Endothelial cell of umbilical vein (primary cell): Measurements from ENCODE around the gene CRYBG3. TPM values are rescaled to one million over a fixed set of nuclear protein-coding genes. Genes with fewer than 3 reads are reported as not detected.

Experiments
- BruUV-seq: library from RNA; stranded (reverse); fragments of 400-500 nt; replicated peaks from 2 replicates; lab custom pipeline; 2021; lab: Mats Ljungman, UMichigan
- CTCF ChIA-PET: fragments of 300-600, 350-600 bp; sonication (Branson Sonifier 250); formaldehyde crosslinking; loops from one replicate; lab custom pipeline; 2021; ENCODE audit warnings: antibody characterized with exemption, inconsistent platforms; lab: Charles Lee
- POLR2A ChIA-PET: fragments of 300-600, 350-600 bp; sonication (Branson Sonifier 250); formaldehyde crosslinking; loops from one replicate; lab custom pipeline; 2021; ENCODE audit warnings: antibody characterized with exemption, inconsistent platforms; lab: Charles Lee
- DNase-seq: peaks from one replicate; pipeline ENCODE4 v3.0.0-alpha.2; 2011; ENCODE audit warnings: low read depth, low spot score
- FAIRE-seq: peaks from 2 replicates; lab custom pipeline; 2011; peaks lifted over from hg19 to GRCh38; lab: Jason Lieb, UNC
- H2AFZ ChIP-seq: 2 replicates; pipeline ENCODE4 v1.6.0; 2012; ENCODE audit warnings: low read depth, low read length, control low read depth, inconsistent platforms
- H3K27ac ChIP-seq: 2 replicates; pipeline ENCODE4 v1.5.1; 2011; ENCODE audit warnings: low read depth, mild to moderate bottlenecking, control low read depth, low read length, moderate library complexity; ENCODE audit not compliant: insufficient read depth
- H3K27me3 ChIP-seq, 2 experiments: 2 replicates each; pipeline versions ENCODE4 v1.6.0 to v1.6.1; 2011; ENCODE audit warnings: low read length in 2 of 2, mixed read lengths in 1 of 2; ENCODE audit not compliant: control insufficient read depth in 2 of 2, insufficient read depth in 2 of 2
- H3K36me3 ChIP-seq, 2 experiments: 2 replicates in 1 of 2; 3 replicates in 1 of 2; pipeline ENCODE4 v1.5.1; 2011; ENCODE audit warnings: low read length in 2 of 2, mild to moderate bottlenecking in 1 of 2, moderate library complexity in 1 of 2; ENCODE audit not compliant: control insufficient read depth in 2 of 2, insufficient read depth in 2 of 2; ENCODE audit errors: extremely low read depth in 1 of 2
- H3K4me1 ChIP-seq: 3 replicates; pipeline ENCODE4 v1.5.1; 2011; ENCODE audit warnings: mild to moderate bottlenecking, low read length; ENCODE audit not compliant: control insufficient read depth, insufficient read depth; ENCODE audit errors: extremely low read depth
- H3K4me2 ChIP-seq: 2 replicates; pipeline ENCODE4 v1.6.1; 2011; ENCODE audit warnings: low read length, control low read depth, mixed read lengths; ENCODE audit not compliant: insufficient read depth
- H3K4me3 ChIP-seq, 3 experiments: fragments of 200-600 bp in 1 of 3; sonication (generic), shearing (Covaris generic) in 1 of 3; replicated peaks in 1 of 3; 2 replicates each; pipeline ENCODE4 v1.5.1; 2011 to 2016; ENCODE audit warnings: control low read depth in 3 of 3, low read length in 3 of 3, mild to moderate bottlenecking in 2 of 3, inconsistent platforms in 1 of 3, low read depth in 1 of 3, moderate library complexity in 1 of 3; ENCODE audit not compliant: insufficient read depth in 1 of 3
- H3K79me2 ChIP-seq: 2 replicates; pipeline ENCODE4 v1.6.0; 2012; ENCODE audit warnings: low read length, inconsistent platforms; ENCODE audit not compliant: control insufficient read depth, insufficient read depth
- H3K9ac ChIP-seq: replicated peaks from 2 replicates; pipeline ENCODE3; 2011; ENCODE audit warnings: low read length, control low read depth; ENCODE audit not compliant: insufficient read depth; ENCODE audit errors: extremely low read depth
- H3K9me1 ChIP-seq: replicated peaks from 3 replicates; pipeline ENCODE4 v1.6.0; 2011; ENCODE audit warnings: mild to moderate bottlenecking, low read length; ENCODE audit not compliant: control insufficient read depth, insufficient read depth; ENCODE audit errors: extremely low read depth
- H3K9me3 ChIP-seq: replicated peaks from 2 replicates; pipeline ENCODE4 v1.5.1; 2012; ENCODE audit warnings: low read length, inconsistent platforms; ENCODE audit not compliant: control insufficient read depth, insufficient read depth
- H4K20me1 ChIP-seq: replicated peaks from 2 replicates; pipeline ENCODE3; 2011; ENCODE audit warnings: mild to moderate bottlenecking, low read length; ENCODE audit not compliant: control insufficient read depth, insufficient read depth; ENCODE audit errors: extremely low read depth
- CTCF ChIP-seq, 2 donors: IDR thresholded peaks; 1 replicate in 1 of 2; 2 replicates in 1 of 2; pipeline ENCODE4 v1.5.1; 2011; ENCODE audit warnings: low read length in 2 of 2, mild to moderate bottlenecking in 2 of 2, moderate library complexity in 2 of 2, control low read depth in 1 of 2, inconsistent platforms in 1 of 2, low read depth in 1 of 2; ENCODE audit not compliant: insufficient read depth in 1 of 2; ENCODE audit errors: extremely low read depth in 1 of 2
- EZH2 ChIP-seq: IDR thresholded peaks from 2 replicates; pipeline ENCODE4 v1.6.1; 2012; ENCODE audit warnings: borderline replicate concordance, low read depth, mild to moderate bottlenecking, moderate library complexity, low read length, inconsistent platforms; ENCODE audit not compliant: severe bottlenecking
- FOS ChIP-seq: IDR thresholded peaks from 2 replicates; pipeline ENCODE4 v1.6.1; 2011; ENCODE audit warnings: mild to moderate bottlenecking, low read length, moderate library complexity, borderline replicate concordance; ENCODE audit not compliant: insufficient read depth
- GATA2 ChIP-seq: IDR thresholded peaks from 2 replicates; pipeline ENCODE4 v1.7.0; 2011; ENCODE audit warnings: low read depth, mild to moderate bottlenecking, moderate library complexity, mixed read lengths, low read length; ENCODE audit not compliant: insufficient read length, insufficient read depth
- JUN ChIP-seq: IDR thresholded peaks from 2 replicates; pipeline ENCODE4 v1.6.1; 2011; ENCODE audit warnings: borderline replicate concordance, low read depth; ENCODE audit not compliant: insufficient read length, insufficient read depth
- MAX ChIP-seq: IDR thresholded peaks from 2 replicates; pipeline ENCODE4 v1.6.1; 2011; ENCODE audit not compliant: insufficient read depth, insufficient read length
- MYC ChIP-seq: IDR thresholded peaks from one replicate; pipeline ENCODE4 v1.6.1; 2011; ENCODE audit warnings: mild to moderate bottlenecking, low read depth, low read length
- POLR2A ChIP-seq: IDR thresholded peaks from 2 replicates; pipeline ENCODE4 v1.6.1; 2012; ENCODE audit warnings: low read depth, mild to moderate bottlenecking, control low read depth, low read length
- POLR2AphosphoS5 ChIP-seq: IDR thresholded peaks from 2 replicates; pipeline ENCODE4 v1.6.1; 2012; ENCODE audit warnings: low read depth, mild to moderate bottlenecking, control low read depth, low read length, moderate library complexity; ENCODE audit not compliant: insufficient read depth
- dilution Hi-C: fragments of 300-500 bp; cut with MboI; formaldehyde crosslinking; loops from one replicate; pipeline ENCODE4 v1.15.0; 2019; ENCODE audit warnings: low sequenced_read_pairs; ENCODE audit not compliant: extremely low pct_ligation_motif_present
- intact Hi-C: fragments of 100-400 bp; cut with micrococcal nuclease; formaldehyde crosslinking; loops from one replicate; pipeline ENCODE4 v1.10.0; 2022
- polyA plus RNA-seq, 4 experiments: library from polyadenylated mRNA; depleted of rRNA in 3 of 4; stranded (reverse) in 3 of 4; unstranded in 1 of 4; fragments of >200 nt; gene quantifications; 2 replicates each; pipeline versions ENCODE4 v1.2.1 to v1.2.3, GENCODE V29; 2011 to 2012; ENCODE audit warnings: missing spikeins in 1 of 4
- total RNA-seq: library from RNA; stranded (reverse); gene quantifications from 2 replicates; pipeline ENCODE4 v1.2.3, GENCODE V29; 2021

Gene CRYBG3
- total and polyA plus RNA-seq, 2 donors (not counting 3 experiments of a cell fraction or from before 2014, with no cell fraction given): 2.8 to 15.0 TPM

- H2AFZ ChIP-seq: no peak overlapping the region
- no TSS peak for BruUV-seq
- CTCF ChIA-PET: interaction anchor here (0.9 to 1.4 kb wide), 2 partner anchors 11 to 88 kb away, joined by 3 read pairs; no protein-coding TSS in a partner anchor
Measured at GRCh38 chr3:97934980-97935695, 113.3 kb downstream of the CRYBG3 start.

More at GRCh38 chr3:97934980-97935695, 113.3 kb downstream of the CRYBG3 start:
- intact Hi-C loops (no loop called here), dilution Hi-C loops (no loop called here)
- H4K20me1 ChIP-seq: no peaks in the 10 kb centered on the region
- H3K4me3 ChIP-seq: no peak overlapping the region
- no peak overlapping the region for H3K4me2 ChIP-seq
- H3K27me3 ChIP-seq: no peaks in the 10 kb centered on the region
- DNase-seq (no peak), FAIRE-seq (no peak)
- no peak overlapping the region for H3K9ac ChIP-seq
- H3K79me2 ChIP-seq: no peaks in the 10 kb centered on the region
- POLR2A ChIA-PET: no interaction called here
- no peaks in the 10 kb centered on the region for H3K9me1 ChIP-seq
- no peaks in the 10 kb centered on the region for H3K9me3 ChIP-seq
- TF ChIP-seq CTCF (IDR thresholded peaks at IDR 0.05; ENCODE audit: extremely low read depth in 1 of 2, insufficient read depth in 1 of 2, low read depth in 1 of 2, low read length in 2 of 2): no peak
- no peak for TF ChIP-seq MAX
- no peak for TF ChIP-seq POLR2AphosphoS5
- no peak for TF ChIP-seq MYC
- TF ChIP-seq GATA2: no peak
- TF ChIP-seq EZH2: no peak
- no peak for TF ChIP-seq POLR2A
- no peak for TF ChIP-seq JUN
- TF ChIP-seq FOS: no peak
- no peaks in the 10 kb centered on the region for H3K4me1 ChIP-seq
- H3K36me3 ChIP-seq: peaks cover 0 to 7% of the 10 kb centered on the region in 2 experiments
- H3K27ac ChIP-seq: no peak overlapping the region
